ENCODE measurements around the gene TMC2.

DNA sequence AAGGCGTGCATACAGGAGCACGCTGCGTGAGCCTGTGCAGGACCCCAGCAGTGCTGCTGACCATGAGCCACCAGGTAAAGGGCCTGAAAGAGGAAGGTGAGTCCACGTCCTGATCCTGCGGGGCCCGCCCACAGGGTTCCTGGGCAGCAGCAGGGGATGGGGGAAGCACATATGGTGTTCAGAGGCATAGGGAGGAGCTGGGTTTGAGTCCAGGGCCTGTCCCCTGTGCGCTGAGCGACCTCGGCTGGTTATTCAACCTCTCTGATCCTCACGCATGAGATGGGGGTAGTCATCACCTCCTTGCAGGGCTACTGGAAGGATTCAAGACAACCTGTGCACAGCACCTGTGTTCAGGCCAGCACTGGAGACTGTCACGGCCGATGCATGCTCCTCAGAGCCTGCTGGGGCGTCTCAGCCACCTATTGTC is at the start of gene TMC2:
- TF ChIP-seq, protein P1, sequence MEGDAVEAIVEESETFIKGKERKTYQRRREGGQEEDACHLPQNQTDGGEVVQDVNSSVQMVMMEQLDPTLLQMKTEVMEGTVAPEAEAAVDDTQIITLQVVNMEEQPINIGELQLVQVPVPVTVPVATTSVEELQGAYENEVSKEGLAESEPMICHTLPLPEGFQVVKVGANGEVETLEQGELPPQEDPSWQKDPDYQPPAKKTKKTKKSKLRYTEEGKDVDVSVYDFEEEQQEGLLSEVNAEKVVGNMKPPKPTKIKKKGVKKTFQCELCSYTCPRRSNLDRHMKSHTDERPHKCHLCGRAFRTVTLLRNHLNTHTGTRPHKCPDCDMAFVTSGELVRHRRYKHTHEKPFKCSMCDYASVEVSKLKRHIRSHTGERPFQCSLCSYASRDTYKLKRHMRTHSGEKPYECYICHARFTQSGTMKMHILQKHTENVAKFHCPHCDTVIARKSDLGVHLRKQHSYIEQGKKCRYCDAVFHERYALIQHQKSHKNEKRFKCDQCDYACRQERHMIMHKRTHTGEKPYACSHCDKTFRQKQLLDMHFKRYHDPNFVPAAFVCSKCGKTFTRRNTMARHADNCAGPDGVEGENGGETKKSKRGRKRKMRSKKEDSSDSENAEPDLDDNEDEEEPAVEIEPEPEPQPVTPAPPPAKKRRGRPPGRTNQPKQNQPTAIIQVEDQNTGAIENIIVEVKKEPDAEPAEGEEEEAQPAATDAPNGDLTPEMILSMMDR (IDR thresholded peaks at IDR 0.05; ENCODE audit: low read depth, low read length, poor library complexity, severe bottlenecking): no peak
- no peak for TF ChIP-seq EZH2phosphoT487 (IDR thresholded peaks at IDR 0.05; ENCODE audit: borderline replicate concordance, low read length)
